GM18951 (cell line): ENCODE measurements around the gene SERPINB13.

Source experiments
- POLR2A ChIP-seq: IDR thresholded peaks from 4 replicates; pipeline ENCODE4 v1.6.1; 2011; ENCODE audit warnings: mild to moderate bottlenecking; ENCODE audit not compliant: insufficient read length, insufficient read depth; ENCODE audit errors: extremely low read depth
- in situ Hi-C: fragments of 300-500 bp; cut with MboI; formaldehyde crosslinking; loops from one replicate; pipeline ENCODE4 v1.12.0; 2022; ENCODE audit warnings: low sequenced_read_pairs, mixed read lengths, inconsistent platforms; ENCODE audit not compliant: unreplicated experiment

The SERPINB13 gene

GRCh38 chr18:63570721-63571120 is 16.4 kb upstream of the SERPINB13 start:
- no peak for TF ChIP-seq POLR2A
- in situ Hi-C loops: no loop called here

- TF ChIP-seq POLR2A: no peak
- in situ Hi-C loops: no loop called here
Observed at GRCh38 chr18:63575681-63576080, 11.5 kb upstream of the SERPINB13 start.

- in situ Hi-C loops: no loop called here
Observed at GRCh38 chr18:63578357-63578958, 8.7 kb upstream of the SERPINB13 start.

GRCh38 chr18:63579616-63580015 is 7.5 kb upstream of the SERPINB13 start:
- in situ Hi-C loops: no loop called here
- no peak for TF ChIP-seq POLR2A

More at GRCh38 chr18:63578357-63578958, 8.7 kb upstream of the SERPINB13 start:
- no peak for TF ChIP-seq POLR2A

- in situ Hi-C loops: no loop called here
- TF ChIP-seq POLR2A: no peak
Observed at GRCh38 chr18:63585988-63586387, 1.2 kb upstream of the SERPINB13 start.

- in situ Hi-C loops: no loop called here
- no peak for TF ChIP-seq POLR2A
Observed at GRCh38 chr18:63586431-63586830, 712 bp upstream of the SERPINB13 start.

GRCh38 chr18:63588909-63589308 is 1.8 kb downstream of the SERPINB13 start:
- in situ Hi-C loops: no loop called here
- no peak for TF ChIP-seq POLR2A

GRCh38 chr18:63590373-63590772 is 3.2 kb downstream of the SERPINB13 start:
- in situ Hi-C loops: no loop called here
- no peak for TF ChIP-seq POLR2A

GRCh38 chr18:63590966-63591695 is 4.0 kb downstream of the SERPINB13 start:
- in situ Hi-C loops: no loop called here
- TF ChIP-seq POLR2A: no peak

GRCh38 chr18:63591725-63592124 is 4.6 kb downstream of the SERPINB13 start:
- in situ Hi-C loops: no loop called here
- no peak for TF ChIP-seq POLR2A

GRCh38 chr18:63592471-63592870 is 5.3 kb downstream of the SERPINB13 start:
- no peak for TF ChIP-seq POLR2A
- in situ Hi-C loops: no loop called here

- in situ Hi-C loops: no loop called here
- TF ChIP-seq POLR2A: no peak
Observed at GRCh38 chr18:63596964-63597363, 9.8 kb downstream of the SERPINB13 start.

- no peak for TF ChIP-seq POLR2A
- in situ Hi-C loops: no loop called here
Observed at GRCh38 chr18:63603355-63603754, 16.2 kb downstream of the SERPINB13 start.

- TF ChIP-seq POLR2A: no peak
- in situ Hi-C loops: no loop called here
Observed at GRCh38 chr18:63603772-63604171, 16.6 kb downstream of the SERPINB13 start.

GRCh38 chr18:63604791-63605567 is 17.8 kb downstream of the SERPINB13 start:
- TF ChIP-seq POLR2A: no peak
- in situ Hi-C loops: no loop called here
